PFSK-1 (cell line): Measurements from ENCODE around the gene SART3.

Experiments used
- FOXP2 ChIP-seq: optimal IDR thresholded peaks from 2 replicates; pipeline ENCODE3; 2011; ENCODE audit warnings: borderline replicate concordance, control low read depth, inconsistent platforms; ENCODE audit not compliant: insufficient read depth; ENCODE audit errors: extremely low read length, extremely low read depth
- POLR2AphosphoS5 ChIP-seq: IDR thresholded peaks from 2 replicates; pipeline ENCODE4 v1.6.1; 2012; ENCODE audit warnings: low read depth, mild to moderate bottlenecking, control low read depth, low read length, moderate library complexity
- SIN3A ChIP-seq: IDR thresholded peaks from 2 replicates; pipeline ENCODE4 v1.6.1; 2012; ENCODE audit warnings: mild to moderate bottlenecking, low read length, moderate library complexity, borderline replicate concordance; ENCODE audit not compliant: insufficient read depth
- TAF1 ChIP-seq: IDR thresholded peaks from 2 replicates; pipeline ENCODE4 v1.6.1; 2012; ENCODE audit warnings: low read length, control low read depth, borderline replicate concordance; ENCODE audit not compliant: insufficient read depth
- TF ChIP-seq, protein P1 (sequence below), 2 experiments: IDR thresholded peaks; 2 replicates each; pipeline versions ENCODE4 v1.6.1 to v1.8.0; 2011 to 2012; ENCODE audit warnings: low read depth in 2 of 2, low read length in 2 of 2, control low read depth in 1 of 2, inconsistent platforms in 1 of 2, mild to moderate bottlenecking in 1 of 2, moderate library complexity in 1 of 2; ENCODE audit not compliant: insufficient read depth in 1 of 2

Gene SART3

DNA sequence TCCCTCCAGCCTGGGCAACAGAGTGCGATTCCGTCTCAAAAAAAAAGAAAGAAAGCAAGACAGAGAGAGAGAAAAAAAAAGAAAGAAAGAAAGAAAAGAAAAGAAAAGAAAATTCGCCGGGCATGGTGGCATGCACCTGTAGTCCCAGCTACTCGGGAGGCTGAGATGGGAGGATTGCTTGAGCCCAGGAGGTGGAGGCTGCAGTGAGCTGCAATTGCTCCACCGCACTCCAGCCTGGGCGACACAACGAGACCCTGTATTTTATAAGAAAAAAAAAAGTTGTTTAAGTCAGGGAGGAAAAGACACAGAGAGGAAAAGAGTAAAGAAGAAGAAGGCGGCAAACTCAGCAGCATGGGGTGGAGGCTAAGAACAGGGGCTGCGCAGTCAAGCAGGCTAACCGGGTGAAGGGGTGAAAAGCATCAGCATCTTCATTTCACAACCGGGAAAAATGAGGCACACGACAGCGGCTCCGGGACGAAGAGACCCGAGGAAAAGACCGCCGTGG is 46.5 kb downstream of the SART3 start:
- no peak for TF ChIP-seq POLR2AphosphoS5
- TF ChIP-seq, protein P1, sequence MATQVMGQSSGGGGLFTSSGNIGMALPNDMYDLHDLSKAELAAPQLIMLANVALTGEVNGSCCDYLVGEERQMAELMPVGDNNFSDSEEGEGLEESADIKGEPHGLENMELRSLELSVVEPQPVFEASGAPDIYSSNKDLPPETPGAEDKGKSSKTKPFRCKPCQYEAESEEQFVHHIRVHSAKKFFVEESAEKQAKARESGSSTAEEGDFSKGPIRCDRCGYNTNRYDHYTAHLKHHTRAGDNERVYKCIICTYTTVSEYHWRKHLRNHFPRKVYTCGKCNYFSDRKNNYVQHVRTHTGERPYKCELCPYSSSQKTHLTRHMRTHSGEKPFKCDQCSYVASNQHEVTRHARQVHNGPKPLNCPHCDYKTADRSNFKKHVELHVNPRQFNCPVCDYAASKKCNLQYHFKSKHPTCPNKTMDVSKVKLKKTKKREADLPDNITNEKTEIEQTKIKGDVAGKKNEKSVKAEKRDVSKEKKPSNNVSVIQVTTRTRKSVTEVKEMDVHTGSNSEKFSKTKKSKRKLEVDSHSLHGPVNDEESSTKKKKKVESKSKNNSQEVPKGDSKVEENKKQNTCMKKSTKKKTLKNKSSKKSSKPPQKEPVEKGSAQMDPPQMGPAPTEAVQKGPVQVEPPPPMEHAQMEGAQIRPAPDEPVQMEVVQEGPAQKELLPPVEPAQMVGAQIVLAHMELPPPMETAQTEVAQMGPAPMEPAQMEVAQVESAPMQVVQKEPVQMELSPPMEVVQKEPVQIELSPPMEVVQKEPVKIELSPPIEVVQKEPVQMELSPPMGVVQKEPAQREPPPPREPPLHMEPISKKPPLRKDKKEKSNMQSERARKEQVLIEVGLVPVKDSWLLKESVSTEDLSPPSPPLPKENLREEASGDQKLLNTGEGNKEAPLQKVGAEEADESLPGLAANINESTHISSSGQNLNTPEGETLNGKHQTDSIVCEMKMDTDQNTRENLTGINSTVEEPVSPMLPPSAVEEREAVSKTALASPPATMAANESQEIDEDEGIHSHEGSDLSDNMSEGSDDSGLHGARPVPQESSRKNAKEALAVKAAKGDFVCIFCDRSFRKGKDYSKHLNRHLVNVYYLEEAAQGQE (IDR thresholded peaks at IDR 0.05; ENCODE audit: insufficient read depth in 1 of 2, low read depth in 2 of 2, low read length in 2 of 2) = no peak

DNA sequence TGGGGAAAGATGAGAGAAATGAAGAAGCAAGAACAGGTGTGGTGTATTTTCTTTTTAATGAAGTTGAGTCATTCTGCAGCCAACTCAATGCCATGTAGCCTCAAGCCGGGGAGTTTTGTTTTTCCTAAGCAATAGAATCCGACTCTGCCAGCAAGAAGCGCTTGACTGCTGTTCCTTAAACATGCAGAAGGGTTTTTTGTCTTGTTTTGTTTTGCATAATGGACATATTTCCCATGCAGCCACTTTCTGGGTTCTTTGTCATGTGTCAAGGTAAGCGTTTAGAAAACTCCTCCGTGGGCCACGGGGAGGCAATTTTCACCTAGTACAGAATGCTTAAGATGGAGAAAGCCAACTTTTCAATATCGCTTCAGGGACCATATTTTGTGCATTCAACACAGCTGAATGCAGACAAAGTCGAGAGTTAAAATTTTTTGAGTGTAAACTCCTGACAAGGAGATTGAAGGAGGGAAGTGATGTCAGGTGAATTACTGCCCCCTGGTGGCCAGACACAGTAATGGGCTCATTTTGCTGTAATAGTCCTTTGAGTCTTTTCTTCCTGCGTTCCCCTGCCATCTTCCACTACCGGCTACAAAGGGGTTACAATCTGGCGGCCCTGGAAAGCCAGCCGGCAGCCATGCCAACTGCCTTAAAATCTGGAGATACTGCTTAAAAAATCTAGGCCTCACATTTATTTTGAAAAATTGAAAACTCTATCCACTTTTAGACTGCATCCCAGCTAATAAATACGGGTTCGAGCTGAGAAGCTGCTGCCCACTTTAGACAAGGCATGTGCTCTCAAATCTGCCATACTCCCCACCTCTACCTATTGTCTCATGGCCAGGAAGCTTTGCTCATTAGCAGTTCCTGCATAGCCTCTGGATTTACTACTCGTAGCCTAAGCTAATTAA is 49.1 kb downstream of the SART3 start:
- no peak for TF ChIP-seq TAF1
- TF ChIP-seq, protein P1 (IDR thresholded peaks at IDR 0.05; ENCODE audit: insufficient read depth in 1 of 2, low read depth in 2 of 2, low read length in 2 of 2) = no peak
- no peak for TF ChIP-seq SIN3A
- TF ChIP-seq POLR2AphosphoS5 = no peak
- TF ChIP-seq FOXP2 = no peak

DNA sequence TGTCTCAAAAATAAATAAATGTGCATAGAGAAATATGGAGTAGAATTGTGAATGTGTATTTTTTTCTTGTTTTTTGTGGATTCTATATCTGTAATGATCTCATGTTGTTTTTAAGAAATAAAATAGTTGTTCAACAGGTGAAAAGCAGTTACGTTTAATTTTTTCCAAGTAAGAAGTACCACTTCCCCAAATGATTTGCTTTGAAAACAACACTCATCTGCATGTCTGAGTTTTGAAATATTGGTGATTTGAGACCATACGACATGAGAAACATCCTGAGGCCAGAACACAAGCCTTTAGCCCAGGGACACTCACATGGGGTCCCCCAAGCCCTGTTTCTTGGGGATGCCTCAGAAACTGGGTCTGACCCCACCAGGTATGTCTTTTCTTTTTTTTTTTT is 50.1 kb downstream of the SART3 start:
- TF ChIP-seq FOXP2 (no peak), POLR2AphosphoS5 (no peak), SIN3A (no peak), TAF1 (no peak)
- TF ChIP-seq, protein P1 (IDR thresholded peaks at IDR 0.05; ENCODE audit: insufficient read depth in 1 of 2, low read depth in 2 of 2, low read length in 2 of 2) = no peak

DNA sequence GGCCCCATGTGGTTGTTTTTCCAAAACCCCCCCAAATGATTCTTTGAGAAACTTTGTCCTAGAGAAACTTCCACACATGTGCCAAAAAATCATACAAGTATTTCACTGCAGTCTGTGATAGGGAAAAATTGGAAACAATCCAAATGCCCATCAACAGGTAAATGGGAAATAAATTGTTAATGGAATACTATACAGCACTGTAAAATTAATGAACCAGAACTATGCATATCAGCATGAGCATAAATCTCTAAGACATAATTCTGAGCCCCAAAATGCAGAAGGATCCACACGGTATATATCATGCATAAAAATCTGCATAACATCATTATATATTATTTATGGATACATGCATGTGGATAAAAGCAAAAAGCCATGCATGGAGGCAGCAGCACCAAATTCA is 51.2 kb downstream of the SART3 start:
- TF ChIP-seq POLR2AphosphoS5 = no peak
- TF ChIP-seq, protein P1 (IDR thresholded peaks at IDR 0.05; ENCODE audit: insufficient read depth in 1 of 2, low read depth in 2 of 2, low read length in 2 of 2) = no peak
- TF ChIP-seq FOXP2 = no peak
- TF ChIP-seq SIN3A = no peak
- no peak for TF ChIP-seq TAF1
